Globus pallidus (tissue), 1 donor: ENCODE results near the gene B3GALT6.
"Not testable (repeated sequence)": the region's sequence is repeated elsewhere in the genome, so short reads cannot be mapped to it uniquely, and the experiment has no call there.

Experiments used
- DNase-seq: peaks from one replicate; pipeline ENCODE4 v3.0.0-alpha.2; 2015; ENCODE audit warnings: low spot score

B3GALT6 gene

DNA sequence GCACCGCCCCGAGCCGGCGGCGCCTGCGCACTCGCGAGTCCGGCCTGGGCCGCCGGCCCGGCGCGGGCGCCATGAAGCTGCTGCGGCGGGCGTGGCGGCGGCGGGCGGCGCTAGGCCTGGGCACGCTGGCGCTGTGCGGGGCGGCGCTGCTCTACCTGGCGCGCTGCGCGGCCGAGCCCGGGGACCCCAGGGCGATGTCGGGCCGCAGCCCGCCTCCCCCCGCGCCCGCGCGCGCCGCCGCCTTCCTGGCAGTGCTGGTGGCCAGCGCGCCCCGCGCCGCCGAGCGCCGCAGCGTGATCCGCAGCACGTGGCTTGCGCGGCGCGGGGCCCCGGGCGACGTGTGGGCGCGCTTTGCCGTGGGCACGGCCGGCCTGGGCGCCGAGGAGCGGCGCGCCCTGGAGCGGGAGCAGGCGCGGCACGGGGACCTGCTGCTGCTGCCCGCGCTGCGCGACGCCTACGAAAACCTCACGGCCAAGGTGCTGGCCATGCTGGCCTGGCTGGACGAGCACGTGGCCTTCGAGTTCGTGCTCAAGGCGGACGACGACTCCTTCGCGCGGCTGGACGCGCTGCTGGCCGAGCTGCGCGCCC is at the start of gene B3GALT6:
Gene B3GALT6, plus strand, starts transcription at position 30 of the 588 bp plus-strand sequence. Its CDS starts 42 bp downstream, at position 72.
- DNase-seq = no peak

DNA sequence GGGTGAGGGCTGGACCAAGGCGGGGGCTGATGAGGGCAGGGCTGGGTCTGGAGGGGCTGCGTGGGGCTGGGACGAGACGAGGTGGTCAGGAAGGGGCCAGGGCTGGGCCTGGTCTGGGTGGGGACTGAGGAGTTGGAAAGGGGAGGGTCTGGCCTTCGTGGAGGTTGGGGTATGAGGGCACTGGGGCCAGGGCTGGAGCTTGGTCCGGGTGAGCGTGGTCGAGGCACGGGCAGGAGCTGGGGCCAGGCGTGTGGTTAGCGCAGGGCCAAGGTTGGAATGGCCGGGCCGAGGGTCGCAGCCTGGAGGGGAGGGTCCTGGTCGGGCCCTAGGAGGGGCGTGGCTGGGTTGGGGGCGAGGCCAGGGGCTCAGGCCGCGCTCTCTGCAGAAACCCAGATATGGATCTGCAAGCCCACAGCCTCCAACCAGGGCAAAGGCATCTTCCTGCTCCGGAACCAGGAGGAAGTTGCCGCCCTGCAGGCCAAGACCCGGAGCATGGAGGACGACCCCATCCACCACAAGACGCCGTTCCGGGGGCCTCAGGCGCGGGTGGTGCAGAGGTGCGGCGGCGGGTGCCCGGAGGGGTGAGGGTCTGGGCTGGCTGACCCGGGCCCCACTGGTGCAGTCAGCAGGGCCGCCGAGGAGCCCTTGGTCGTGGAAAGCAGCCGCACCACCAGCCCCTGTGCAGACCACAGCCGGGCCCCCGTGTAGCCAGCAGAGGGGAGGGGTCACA is 49.4 kb upstream of the B3GALT6 start:
- no peak for DNase-seq

GRCh38 chr1:1183221-1183747 is 48.8 kb upstream of the B3GALT6 start:
- DNase-seq = no peak

DNA sequence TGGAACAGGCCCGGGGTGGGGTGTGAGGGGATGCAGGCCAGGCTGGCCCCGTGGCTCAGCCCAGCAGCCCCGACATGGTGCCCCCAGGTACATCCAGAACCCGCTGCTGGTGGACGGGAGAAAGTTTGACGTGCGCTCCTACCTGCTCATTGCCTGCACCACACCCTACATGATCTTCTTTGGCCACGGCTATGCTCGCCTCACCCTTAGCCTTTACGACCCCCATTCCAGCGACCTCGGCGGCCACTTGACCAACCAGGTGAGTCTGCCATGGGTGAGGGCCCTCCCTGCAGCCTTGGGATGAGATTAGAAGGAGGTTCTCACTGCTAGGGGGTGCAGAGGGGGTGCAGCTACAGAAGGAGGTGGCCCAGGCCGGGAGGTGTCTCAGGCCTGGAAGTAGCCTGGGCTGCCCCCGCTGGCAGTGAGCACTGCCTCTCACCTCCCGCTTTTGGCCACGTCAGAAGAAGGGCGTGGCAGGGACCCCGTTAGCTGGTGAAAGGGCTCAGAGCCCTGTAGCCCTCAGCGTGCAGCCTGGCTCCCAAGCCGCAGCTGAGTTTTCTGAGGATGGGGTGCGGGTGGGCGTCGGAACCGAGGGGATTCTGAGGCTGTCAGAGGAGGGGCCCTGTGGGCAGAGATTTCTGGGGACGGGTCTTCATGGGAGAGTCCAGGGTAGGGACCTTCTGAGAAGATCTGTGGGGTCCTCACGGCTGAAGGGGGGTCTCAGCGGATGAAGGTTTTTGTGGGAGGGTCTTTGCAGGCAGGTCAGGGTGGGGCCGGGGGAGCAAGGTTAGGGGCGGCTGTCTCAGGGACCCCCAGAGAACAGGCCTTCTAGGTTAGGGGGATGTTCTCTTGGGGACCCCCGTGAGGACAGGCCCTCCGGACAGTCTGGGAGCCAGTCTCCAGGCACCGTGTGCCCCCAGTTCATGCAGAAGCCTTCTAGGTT is 47.9 kb upstream of the B3GALT6 start:
- DNase-seq = no peak

DNA sequence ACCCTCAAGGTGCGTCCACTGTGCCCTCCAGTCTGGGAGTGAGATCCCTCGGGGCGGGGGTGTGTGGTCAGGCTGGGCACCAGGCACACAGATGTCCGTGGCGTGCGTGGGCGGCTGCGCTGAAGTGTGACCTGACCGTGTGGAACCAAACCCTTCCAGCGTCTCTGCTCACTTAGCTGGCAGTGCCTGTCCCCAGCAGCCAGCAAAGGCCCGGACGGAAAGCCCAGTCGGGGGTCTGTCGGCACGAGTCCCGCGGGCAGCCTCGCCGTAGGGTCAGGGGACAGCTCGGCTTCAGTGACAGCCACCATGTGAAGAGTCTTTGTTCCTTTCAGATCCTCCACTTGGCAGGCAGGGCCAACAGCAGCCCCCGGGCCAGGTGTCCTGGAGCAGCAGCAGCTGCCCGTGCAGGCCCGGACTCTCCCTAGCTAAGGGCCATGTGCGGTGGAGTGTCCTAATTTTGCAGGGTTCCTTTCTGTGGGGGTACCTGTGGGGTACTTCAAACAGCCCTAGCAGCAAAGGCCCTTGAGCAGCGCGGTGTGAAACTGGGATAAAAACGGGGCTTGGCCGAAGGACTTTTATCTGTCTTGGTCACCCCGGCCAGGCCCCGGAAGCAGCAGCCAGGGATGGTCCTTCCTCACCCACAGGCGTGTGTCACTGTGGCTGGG is 46.8 kb upstream of the B3GALT6 start:
- peak; percentile 60 for DNase-seq

DNA sequence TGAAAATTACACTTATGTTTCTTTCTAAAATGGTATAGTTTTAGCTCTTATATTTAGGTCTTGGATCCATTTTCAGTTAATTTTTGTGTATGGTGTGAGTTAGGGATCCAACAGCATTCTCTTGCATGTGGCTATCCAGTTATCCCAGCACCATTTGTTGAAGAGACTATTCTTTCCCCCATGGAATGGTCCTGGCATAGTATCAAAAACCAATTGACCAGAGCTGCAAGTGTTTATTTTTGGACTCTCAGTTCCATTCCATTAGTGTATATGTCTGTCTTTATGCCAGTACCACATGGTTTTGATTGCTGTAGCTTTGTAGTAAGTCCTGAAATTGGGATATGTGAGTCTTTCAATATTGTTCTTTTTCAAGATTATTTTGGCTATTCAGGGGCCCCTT is 44.1 kb upstream of the B3GALT6 start:
- no peak for DNase-seq

DNA sequence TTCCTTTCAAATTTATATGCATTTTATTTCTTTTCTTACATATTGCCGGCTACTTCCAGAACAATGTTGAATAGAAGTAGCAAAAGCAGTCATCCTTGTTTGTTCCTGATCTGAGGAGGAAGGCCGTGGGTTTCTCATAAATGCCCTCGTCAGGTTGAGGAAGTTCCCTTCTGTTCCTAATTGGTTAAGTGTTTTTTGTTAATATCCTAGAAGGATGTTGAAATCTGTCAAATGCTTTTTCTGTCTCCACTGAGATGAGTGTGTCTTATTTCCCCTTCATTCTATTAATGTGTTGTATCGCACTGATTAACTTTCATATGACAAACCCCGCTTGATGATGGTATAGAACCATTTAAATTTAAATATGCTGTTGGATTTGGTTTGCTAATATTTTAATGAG is 42.9 kb upstream of the B3GALT6 start:
- no peak for DNase-seq

GRCh38 chr1:1191734-1192133 is 40.3 kb upstream of the B3GALT6 start:
- DNase-seq = no peak

DNA sequence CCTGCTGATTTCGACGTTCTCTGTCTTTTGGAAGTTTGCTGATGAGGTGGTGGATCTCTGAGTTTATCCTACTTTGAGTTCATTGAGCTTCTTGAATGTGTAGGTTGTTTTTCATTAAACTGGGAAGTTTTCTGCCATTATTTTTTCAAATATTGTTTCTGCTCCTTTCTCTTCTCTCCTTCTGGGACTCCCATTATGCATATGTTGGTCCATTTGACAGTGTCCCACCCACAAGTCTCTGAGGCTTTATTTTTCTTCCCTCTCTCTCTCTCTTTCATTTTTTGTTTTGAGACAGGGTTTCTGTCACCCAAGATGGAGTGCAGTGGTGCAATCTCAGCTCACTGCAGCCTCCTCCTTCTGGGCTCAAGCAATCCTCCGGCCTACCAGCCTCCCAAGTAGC is 37.3 kb upstream of the B3GALT6 start:
- DNase-seq = no peak

- DNase-seq = not testable (repeated sequence)
Measured at GRCh38 chr1:1195726-1196125, 36.3 kb upstream of the B3GALT6 start.

DNA sequence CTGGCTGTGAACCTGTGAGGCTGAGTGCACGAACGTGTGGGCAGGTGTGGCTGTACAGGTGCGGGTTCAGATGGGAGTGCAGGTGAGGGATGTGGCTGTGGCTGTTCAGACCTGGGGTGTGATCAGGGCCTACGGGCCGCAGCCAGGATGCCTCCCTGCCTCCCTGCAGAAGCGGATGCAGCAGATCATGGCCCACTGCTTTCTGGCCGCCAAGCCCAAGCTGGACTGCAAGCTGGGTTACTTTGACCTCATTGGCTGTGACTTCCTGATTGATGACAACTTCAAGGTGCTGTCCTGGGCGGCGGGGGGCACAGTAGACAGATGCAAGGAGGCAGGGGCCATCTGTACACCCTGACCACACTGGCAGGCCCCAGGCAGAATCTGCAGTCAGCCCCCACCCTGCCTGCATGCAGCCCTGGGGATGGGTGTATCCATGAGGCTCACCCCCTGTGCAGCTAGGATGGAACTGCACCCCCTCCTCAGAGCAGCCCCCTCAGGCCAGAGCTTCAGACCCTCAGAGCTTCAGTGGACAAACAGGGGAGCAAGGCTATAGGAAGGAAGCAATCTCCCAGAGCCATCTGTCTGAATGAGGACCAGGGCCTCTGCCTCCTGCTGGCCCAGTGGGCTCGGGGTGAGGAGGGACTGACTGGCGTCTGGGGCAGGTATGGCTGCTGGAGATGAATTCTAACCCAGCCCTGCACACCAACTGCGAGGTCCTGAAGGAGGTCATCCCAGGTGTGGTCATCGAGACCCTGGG is 35.4 kb upstream of the B3GALT6 start:
- no peak for DNase-seq

DNA sequence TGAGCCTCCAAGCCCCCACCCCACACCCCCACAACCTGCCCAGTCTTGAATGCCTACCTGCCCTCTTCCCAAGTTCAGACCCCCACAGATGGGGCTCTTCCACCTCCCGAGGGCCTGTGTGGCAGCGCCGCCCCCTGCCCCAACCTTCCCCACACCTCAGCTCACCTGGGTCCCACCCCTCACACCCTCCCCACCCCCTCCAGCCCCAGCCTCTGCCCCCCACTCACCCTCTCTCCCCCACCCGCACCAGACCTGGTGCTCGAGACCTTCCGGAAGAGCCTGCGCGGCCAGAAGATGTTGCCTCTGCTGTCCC is 34.9 kb upstream of the B3GALT6 start:
- DNase-seq = no peak

GRCh38 chr1:1197551-1198422 is 34.2 kb upstream of the B3GALT6 start:
- DNase-seq = no peak

DNA sequence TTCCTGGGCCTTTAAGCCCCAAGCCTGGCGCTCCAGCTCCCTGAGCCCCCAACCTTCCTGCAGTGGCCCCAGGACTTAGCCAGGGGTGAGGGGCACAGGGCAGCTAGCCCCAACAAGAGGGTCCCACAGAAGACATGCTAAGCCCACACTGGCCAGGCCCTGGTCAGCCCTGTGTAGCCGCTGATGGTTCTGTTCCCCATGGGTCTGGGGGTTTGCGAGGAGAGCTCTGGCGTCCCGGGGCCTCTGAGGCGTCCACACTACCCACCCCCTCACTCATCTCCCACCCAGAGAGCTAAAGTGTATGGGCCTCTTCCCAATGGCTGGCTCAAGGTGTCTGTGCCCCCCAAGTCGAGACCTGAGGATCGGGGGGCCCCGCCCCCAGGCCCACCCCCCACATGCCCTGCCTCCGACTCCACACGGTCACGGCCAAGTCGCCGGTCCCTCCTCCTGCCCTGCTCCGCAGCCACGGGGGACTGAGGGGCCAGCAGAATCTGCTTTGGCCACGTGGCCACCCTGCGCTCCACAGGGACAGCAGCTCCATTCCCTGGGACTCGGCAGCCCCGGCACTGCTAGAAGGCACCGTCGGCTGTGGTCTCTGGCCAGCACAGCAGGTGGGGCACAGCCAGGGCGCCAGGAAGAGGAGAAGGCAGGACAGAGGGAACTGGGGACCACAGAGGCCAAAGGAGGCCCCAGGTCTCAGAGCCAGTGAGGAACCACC is 33.5 kb upstream of the B3GALT6 start:
- no peak for DNase-seq

DNA sequence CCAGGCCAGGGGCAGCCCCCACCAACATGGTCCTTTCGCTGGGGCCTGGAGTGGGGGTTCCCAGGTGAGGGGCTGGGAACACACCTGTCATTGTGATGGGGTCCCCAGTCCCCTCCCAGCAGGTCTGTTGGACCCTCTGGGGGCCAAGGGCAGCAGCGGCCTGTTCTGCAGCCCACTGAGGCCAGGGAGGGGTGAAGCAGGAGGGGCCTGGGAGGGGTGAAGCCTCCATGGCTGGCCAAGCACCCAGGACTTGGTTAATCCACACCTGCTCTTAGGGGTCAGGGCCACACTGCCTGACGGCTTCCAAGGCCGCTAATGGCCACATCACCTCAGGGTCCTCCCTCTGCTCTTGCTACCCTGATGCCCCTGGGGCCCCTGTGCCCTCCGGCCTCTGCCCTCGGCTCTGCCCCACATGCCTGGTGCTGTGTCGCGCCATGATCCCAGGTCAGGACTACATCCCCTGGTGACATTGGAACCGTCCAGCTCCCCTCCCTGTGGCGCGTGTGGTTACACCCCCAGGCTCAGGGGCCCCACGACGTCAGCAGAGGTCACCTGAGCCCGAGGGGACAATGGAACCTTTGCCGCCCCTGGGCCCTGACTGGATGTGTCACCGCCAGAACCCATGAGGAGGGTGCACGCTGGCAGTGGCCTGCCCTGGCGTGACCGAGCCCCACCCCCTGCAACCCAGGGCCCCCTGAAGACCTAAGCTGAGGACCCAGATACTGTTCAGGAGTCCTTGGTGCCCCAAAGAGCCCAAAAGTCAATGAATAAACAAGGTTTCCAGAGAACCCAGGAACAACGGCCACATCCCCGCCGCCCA is 32.7 kb upstream of the B3GALT6 start:
- DNase-seq = no peak

- no peak for DNase-seq
Measured at GRCh38 chr1:1199961-1200875, 31.8 kb upstream of the B3GALT6 start.

GRCh38 chr1:1200876-1201810 is 30.9 kb upstream of the B3GALT6 start:
- DNase-seq = no peak
